Measurements from ENCODE around the gene KCND3. TPM values are rescaled to one million over a fixed set of nuclear protein-coding genes. Genes with fewer than 3 reads are reported as not detected.

Gene KCND3
- total RNA-seq, 4 donors from 2014 or later, result 0.35 to 4.1 (median 0.90) TPM

GRCh38 chr1:111884772-111885443 lies 104.6 kb downstream of the KCND3 start:
- no peaks in the 10 kb centered on the region for H3K9me3 ChIP-seq
- peaks cover 0 to 5% (median 0%) of the 10 kb centered on the region in 4 donors for H3K4me1 ChIP-seq
- TF ChIP-seq POLR2A (IDR thresholded peaks at IDR 0.05) (no peak), CTCF (IDR thresholded peaks at IDR 0.05) (no peak)
- DNase-seq, result no peak
- no peaks in the 10 kb centered on the region for H3K27me3 ChIP-seq
- H3K4me3 ChIP-seq, result no peak overlapping the region
- no peak overlapping the region for H3K27ac ChIP-seq
- H3K36me3 ChIP-seq, result no peaks in the 10 kb centered on the region

GRCh38 chr1:111882986-111883560 lies 106.4 kb downstream of the KCND3 start:
- Histone ChIP-seq H3K27ac (no peak overlapping the region), H3K27me3 (no peaks in the 10 kb centered on the region), H3K9me3 (no peaks in the 10 kb centered on the region), H3K4me3 (no peak overlapping the region), H3K4me1 (peaks cover 0 to 5% (median 0%) of the 10 kb centered on the region in 4 donors), H3K36me3 (no peaks in the 10 kb centered on the region)
- no peak for DNase-seq
- TF ChIP-seq POLR2A (IDR thresholded peaks at IDR 0.05) (no peak), CTCF (IDR thresholded peaks at IDR 0.05) (no peak)

GRCh38 chr1:111882559-111882958 lies 106.9 kb downstream of the KCND3 start:
- TF ChIP-seq CTCF (IDR thresholded peaks at IDR 0.05), result no peak
- no peak for TF ChIP-seq POLR2A (IDR thresholded peaks at IDR 0.05)

GRCh38 chr1:111880881-111881837 lies 108.3 kb downstream of the KCND3 start:
- H3K4me1 ChIP-seq, result peaks cover 0 to 5% (median 0%) of the 10 kb centered on the region in 4 donors

More at GRCh38 chr1:111882559-111882958, 106.9 kb downstream of the KCND3 start:
- no peaks in the 10 kb centered on the region for H3K27me3 ChIP-seq
- no peak for DNase-seq
- no peak overlapping the region for H3K4me3 ChIP-seq
- H3K4me1 ChIP-seq, result peaks cover 0 to 5% (median 0%) of the 10 kb centered on the region in 4 donors
- H3K36me3 ChIP-seq, result no peaks in the 10 kb centered on the region
- H3K9me3 ChIP-seq, result no peaks in the 10 kb centered on the region
- no peak overlapping the region for H3K27ac ChIP-seq

More at GRCh38 chr1:111880881-111881837, 108.3 kb downstream of the KCND3 start:
- TF ChIP-seq POLR2A (IDR thresholded peaks at IDR 0.05), result no peak
- no peak for TF ChIP-seq CTCF (IDR thresholded peaks at IDR 0.05)
- no peak overlapping the region for H3K27ac ChIP-seq
- H3K4me3 ChIP-seq, result no peak overlapping the region
- no peak for DNase-seq
- no peaks in the 10 kb centered on the region for H3K9me3 ChIP-seq
- H3K27me3 ChIP-seq, result no peaks in the 10 kb centered on the region
- no peaks in the 10 kb centered on the region for H3K36me3 ChIP-seq

Measured in Peyer's patch (tissue), 4 donors.